ENCODE data around the gene CCR4.
"Not testable (repeated sequence)": the region's sequence is repeated elsewhere in the genome, so short reads cannot be mapped to it uniquely, and the experiment has no call there.

Gene CCR4
- total RNA-seq, result 112 to 404 reads per million in 2 experiments

DNA sequence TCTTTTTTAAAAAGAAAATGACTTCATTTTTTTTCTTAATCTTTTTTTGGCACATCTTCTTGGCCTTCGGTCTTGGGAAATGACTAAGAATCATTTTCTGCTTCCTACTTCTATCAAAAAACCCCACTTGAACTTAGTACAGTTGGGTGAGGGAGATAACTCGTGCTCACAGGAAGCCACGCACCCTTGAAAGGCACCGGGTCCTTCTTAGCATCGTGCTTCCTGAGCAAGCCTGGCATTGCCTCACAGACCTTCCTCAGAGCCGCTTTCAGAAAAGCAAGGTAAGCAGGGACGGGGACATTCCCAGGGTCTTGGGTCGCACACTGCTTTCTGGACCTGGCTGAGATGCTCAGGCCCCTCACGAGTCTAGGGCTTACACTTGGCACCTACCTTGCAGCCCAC lies at the start of gene CCR4:
Gene CCR4, plus strand, starts transcription at position 235 of the 402 bp plus-strand sequence. CDS start 1,779 bp downstream, outside the sequence.
- peak; percentile 44 for DNase-seq (ENCODE audit: low read depth)

DNA sequence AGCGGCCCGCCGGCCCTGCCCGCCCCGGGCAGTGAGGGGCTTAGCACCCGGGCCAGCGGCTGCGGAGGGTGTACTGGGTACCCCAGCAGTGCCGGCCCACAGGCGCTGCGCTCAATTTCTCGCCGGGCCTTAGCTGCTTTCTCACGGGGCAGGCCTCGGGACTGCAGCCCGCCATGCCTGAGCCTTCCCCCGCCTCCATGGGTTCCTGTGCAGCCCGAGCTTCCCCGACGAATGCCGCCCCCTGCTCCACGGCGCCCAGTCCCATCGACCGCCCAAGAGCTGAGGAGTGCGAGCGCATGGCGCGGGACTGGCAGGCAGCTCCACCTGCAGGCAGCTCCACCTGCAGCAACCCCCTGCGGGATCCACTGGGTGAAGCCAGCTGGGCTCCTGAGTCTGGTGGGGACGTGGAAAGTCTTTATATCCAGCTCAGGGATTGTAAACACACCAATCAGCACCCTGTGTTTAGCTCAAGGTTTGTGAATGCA lies 48.5 kb upstream of the CCR4 start:
- DNase-seq (ENCODE audit: low read depth), result peak; percentile 11

GRCh38 chr3:32903953-32904352 lies 47.5 kb upstream of the CCR4 start:
- DNase-seq (ENCODE audit: low read depth), result no peak

GRCh38 chr3:32909999-32910398 lies 41.4 kb upstream of the CCR4 start:
- no peak for DNase-seq (ENCODE audit: low read depth)

DNA sequence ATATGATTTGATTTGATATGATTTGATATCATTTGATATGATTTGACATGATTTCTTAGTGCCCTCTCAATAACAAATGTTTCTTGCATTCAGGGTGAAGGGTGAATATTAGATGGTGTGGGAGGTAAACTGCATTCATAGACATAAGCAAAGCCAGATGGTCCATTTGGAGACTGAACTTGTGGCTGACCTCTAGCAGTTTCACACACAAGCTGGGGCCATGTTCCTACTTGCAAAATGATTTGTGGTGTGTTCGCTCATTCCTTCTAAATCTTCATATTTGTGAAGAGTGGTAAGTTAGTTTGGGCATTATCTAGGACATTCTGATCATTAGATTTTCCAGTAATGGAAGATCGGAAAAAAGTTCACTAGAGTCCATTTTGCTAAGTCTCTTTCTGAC lies 40.5 kb upstream of the CCR4 start:
- no peak for DNase-seq (ENCODE audit: low read depth)

GRCh38 chr3:32912046-32912445 lies 39.4 kb upstream of the CCR4 start:
- DNase-seq (ENCODE audit: low read depth), result no peak

DNA sequence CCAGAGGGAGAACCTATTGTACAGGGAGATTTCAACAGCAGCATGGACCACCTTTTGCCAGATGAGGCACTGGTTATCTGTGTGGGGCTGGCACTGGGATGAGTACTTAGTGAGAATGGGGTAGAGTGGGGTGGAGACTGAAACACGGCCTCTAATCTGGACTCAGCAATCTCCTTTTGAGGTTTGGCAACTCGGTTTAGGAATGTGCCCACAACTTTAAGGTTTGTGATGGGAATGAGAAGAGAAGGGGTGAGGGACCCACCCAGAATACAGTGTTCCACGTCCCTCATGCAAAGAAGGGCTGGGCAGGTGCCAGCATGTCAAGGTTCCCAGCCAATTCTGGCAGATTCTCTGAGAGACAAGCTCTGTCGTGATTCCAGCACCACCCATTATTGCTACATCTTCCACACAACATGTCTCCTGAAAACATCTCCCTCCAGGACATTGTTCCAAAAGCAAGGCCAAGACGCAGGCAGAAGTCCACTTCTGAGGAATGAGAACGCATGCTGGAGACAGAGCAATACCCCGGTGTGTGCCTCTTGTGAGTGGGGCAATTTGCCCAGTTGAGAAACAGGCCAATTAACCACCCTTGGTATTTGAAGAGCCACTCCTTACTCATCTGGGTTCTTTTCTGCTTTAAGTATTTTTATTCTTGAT lies 37.5 kb upstream of the CCR4 start:
- no peak for DNase-seq (ENCODE audit: low read depth)

GRCh38 chr3:32919920-32920319 lies 31.5 kb upstream of the CCR4 start:
- DNase-seq (ENCODE audit: low read depth), result no peak

GRCh38 chr3:32922078-32922477 lies 29.4 kb upstream of the CCR4 start:
- DNase-seq (ENCODE audit: low read depth), result no peak

GRCh38 chr3:32930161-32930560 lies 21.3 kb upstream of the CCR4 start:
- DNase-seq (ENCODE audit: low read depth), result no peak

GRCh38 chr3:32931273-32931672 lies 20.2 kb upstream of the CCR4 start:
- DNase-seq (ENCODE audit: low read depth), result not testable (repeated sequence)

DNA sequence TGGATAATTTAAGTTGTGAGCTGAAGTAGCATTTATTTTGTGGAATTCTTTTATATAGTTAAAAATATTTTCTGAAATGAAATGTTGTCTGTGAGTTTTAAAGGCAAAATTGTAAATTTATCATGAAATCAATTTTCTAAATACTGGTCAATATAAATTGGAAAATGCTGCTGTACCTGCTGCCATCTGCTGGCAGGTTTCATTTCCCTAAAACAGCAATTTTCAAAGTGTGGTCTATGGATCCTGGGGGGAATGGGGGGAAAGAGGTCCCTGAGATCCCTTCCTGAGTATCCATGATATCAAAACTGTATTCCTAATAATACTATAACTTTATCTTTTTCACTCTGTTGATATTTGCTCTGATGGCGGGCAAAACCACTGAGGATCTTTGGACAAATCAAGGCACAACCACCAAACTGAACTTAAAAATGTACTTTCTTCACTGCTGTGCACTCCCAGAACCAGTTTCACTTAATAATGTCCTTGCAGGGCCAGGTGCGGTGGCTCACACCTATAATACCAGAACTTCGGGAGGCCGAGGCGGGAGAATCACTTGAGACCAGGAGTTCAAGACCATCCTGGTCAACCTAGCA lies 17.2 kb upstream of the CCR4 start:
- no peak for DNase-seq (ENCODE audit: low read depth)

- DNase-seq (ENCODE audit: low read depth), result no peak
These were observed 14.1 kb upstream of the CCR4 start for GRCh38 chr3:32937331-32937730.

DNA sequence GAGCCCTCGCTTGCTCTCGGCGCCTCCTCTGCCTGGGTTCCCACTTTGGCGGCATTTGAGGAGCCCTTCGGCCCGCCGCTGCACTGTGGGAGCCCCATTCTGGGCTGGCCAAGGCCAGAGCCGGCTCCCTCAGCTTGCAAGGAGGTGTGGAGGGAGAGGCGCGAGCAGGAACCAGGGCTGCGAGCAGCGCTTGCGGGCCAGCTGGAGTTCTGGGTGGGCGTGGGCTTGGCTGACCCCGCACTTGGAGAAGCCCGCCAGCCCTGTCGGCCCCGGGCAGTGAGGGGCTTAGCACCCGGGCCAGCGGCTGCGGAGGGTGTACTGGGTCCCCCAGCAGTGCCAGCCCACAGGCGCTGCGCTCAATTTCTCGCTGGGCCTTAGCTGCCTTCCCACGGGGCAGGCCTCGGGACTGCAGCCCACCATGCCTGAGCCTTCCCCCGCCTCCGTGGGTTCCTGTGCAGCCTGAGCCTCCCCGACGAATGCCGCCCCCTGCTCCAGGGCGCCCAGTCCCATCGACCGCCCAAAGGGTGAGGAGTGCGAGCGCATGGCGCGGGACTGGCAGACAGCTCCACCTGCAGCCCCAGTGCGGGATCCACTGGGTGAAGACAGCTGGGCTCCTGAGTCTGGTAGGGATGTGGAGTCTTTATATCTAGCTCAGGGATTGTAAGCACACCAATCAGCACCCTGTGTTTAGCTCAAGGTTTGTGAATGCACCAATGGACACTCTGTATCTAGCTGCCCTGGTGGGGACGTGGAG lies 11.7 kb upstream of the CCR4 start:
- DNase-seq (ENCODE audit: low read depth), result not testable (repeated sequence)

GRCh38 chr3:32940726-32941125 lies 10.7 kb upstream of the CCR4 start:
- no peak for DNase-seq (ENCODE audit: low read depth)

DNA sequence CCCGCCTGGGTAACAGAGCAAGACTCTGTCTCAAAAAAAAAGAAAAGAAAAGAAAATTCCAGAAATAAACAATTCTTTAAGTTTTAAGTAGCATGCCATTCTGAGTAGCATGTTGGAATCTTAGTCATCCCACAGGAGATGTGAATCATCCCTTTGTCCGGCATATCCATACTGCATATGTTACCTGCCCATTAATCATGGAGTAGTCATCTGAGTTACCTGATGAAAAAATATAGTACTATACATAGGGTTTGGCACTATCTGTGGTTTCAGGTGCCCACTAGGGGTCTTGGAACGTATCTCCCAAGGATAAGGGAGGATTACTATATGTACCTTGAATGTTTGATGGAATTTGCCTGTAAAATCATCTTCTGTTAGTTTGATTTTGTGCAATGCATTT lies 6.3 kb upstream of the CCR4 start:
- DNase-seq (ENCODE audit: low read depth), result no peak

- not testable (repeated sequence) for DNase-seq (ENCODE audit: low read depth)
These were observed 5.8 kb upstream of the CCR4 start for GRCh38 chr3:32945598-32945997.

DNA sequence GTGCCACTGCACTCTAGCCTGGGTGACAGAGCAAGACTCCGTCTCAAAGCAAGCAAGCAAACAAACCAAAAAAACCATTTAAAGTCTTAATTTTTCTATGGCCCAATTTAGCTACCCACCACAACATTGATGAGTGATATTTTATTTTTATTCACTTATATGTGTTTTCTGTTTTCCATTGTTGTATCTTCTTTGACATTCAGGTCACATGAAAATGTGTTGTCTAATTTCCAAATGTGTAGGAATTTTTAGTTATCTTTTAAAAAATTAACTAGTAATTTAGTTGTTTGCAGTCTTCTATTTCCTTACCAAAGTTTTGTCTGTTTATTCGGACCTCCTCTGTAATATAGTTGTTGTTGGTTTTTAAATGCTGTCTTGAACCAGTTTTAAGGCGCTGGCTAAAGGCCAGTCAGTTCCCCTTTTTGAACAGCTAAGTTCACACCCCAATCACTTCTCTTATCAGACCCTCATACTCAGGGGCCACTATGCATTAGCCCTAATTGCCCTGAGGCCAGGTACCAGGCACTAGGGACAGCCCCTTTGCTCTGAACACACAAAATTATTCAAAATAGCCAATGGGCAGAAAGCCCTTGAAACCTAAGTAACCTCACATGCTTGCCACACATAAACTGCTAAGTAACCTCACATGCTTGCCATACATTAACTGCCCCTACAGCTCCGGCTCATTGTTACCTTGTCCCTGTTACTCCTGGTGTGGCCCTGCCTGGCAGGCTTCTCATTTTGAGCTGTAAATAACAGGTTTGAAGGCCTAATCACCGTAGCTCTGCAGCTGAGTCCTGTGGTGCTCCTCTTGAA lies 4.3 kb upstream of the CCR4 start:
- DNase-seq (ENCODE audit: low read depth), result no peak

DNA sequence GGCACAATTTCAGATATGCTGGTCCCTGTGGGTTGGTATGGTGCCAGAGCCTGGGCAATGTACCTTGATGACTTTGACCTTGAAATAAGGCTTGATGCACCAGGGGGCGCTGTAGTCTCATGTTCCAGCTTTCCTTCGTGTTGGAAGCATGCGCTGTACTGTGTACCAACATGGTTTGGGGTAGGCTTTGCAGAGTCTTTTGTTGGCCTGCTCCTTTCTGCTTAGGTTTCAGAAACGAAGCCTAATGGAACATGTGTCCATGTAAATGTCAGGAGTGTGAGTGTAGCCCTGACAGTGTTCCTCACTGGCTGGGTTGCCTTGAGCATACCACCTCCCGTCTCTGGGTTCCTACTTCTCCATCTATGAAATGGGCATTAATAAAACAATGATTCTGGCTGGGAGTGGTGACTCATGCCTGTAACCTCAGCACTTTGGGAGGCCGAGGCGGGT lies 3.6 kb upstream of the CCR4 start:
- DNase-seq (ENCODE audit: low read depth), result peak; percentile 84

GRCh38 chr3:32948625-32949445 lies 2.6 kb upstream of the CCR4 start:
- DNase-seq (ENCODE audit: low read depth), result no peak

DNA sequence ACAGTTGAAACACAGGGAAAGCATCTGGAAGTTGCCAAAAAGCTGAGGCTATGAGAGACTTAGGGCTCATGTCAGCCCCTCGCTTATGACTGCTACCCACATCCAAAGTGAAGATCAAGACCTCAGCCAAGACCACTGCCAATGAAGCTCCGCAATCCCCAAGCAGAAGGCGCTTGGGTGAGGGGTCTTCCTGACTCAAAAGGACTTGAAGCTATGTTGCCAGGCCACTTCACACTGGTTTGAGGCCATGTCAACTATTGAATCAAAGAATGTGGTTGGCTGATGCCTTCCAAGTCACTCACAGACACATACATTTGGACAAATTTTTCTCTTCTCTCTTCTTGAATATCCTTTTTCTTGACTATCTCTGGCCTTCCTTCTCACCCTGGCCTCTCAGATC lies 928 bp upstream of the CCR4 start:
- no peak for DNase-seq (ENCODE audit: low read depth)

Data from T follicular helper cell (primary cell).